Kidney (tissue), 14 donors: Measurements from ENCODE around the gene CDH13. TPM values are rescaled to one million over a fixed set of nuclear protein-coding genes. Genes with fewer than 3 reads are reported as not detected.

Experiments used
- DNase-seq, 5 donors: peaks; one replicate each; pipeline ENCODE4 v3.0.0-alpha.2; 2013 to 2020
- FAIRE-seq: peaks from 2 replicates; lab custom pipeline; 2012; peaks lifted over from hg19 to GRCh38; lab: Jason Lieb, UNC
- H3K27ac ChIP-seq, 2 donors: one replicate each; pipeline ENCODE4 v1.7.0; 2013; ENCODE audit warnings: low read depth in 2 of 2, low read length in 2 of 2, inconsistent platforms in 1 of 2
- H3K27me3 ChIP-seq: one replicate; pipeline ENCODE4 v1.7.1; 2013; ENCODE audit warnings: low read length, inconsistent platforms; ENCODE audit not compliant: control insufficient read depth, insufficient read depth
- H3K36me3 ChIP-seq, 3 donors: one replicate each; pipeline versions ENCODE4 v1.7.0 to v1.7.1; 2013; ENCODE audit warnings: low read length in 3 of 3, control low read depth in 1 of 3, inconsistent platforms in 1 of 3; ENCODE audit not compliant: insufficient read depth in 3 of 3, control insufficient read depth in 2 of 3
- H3K4me1 ChIP-seq, 3 donors: one replicate each; pipeline versions ENCODE4 v1.7.0 to v1.7.1; 2013; ENCODE audit warnings: low read length in 3 of 3, inconsistent platforms in 1 of 3, low read depth in 1 of 3; ENCODE audit not compliant: control insufficient read depth in 2 of 3, insufficient read depth in 2 of 3
- H3K4me3 ChIP-seq, 3 donors: one replicate each; pipeline versions ENCODE4 v1.7.0 to v1.8.1; 2013; ENCODE audit warnings: low read length in 3 of 3, control low read depth in 1 of 3, inconsistent platforms in 1 of 3
- H3K9ac ChIP-seq, 3 donors: one replicate each; pipeline versions ENCODE4 v1.7.0 to v1.7.1; 2013; ENCODE audit warnings: low read length in 3 of 3, control low read depth in 1 of 3, inconsistent platforms in 1 of 3
- H3K9me3 ChIP-seq, 3 donors: one replicate each; pipeline versions ENCODE4 v1.7.0 to v1.7.1; 2013; ENCODE audit warnings: low read length in 3 of 3, control low read depth in 1 of 3, inconsistent platforms in 1 of 3; ENCODE audit not compliant: control insufficient read depth in 2 of 3, insufficient read depth in 1 of 3
- intact Hi-C: fragments of 100-400 bp; cut with DNase I; formaldehyde crosslinking; loops from one replicate; pipeline ENCODE4 v1.11.1; 2022
- polyA plus RNA-seq: library from polyadenylated mRNA; stranded (reverse); fragments of 350-450 nt; fragmentation: Illumina TruSeq; extraction: RNeasy Lipid Tissue Mini Kit (QIAGEN cat#74804); gene quantifications from one replicate; pipeline ENCODE4 v1.2.3, GENCODE V29; 2014; ENCODE audit warnings: low read depth, low replicate concordance; ENCODE audit not compliant: insufficient read depth
- total RNA-seq: library from RNA; stranded (reverse); fragmentation: NEBNext Ultra II Directional; extraction: Animal tissue kit (Norgen Biotek cat#: 25700); gene quantifications from one replicate; pipeline ENCODE4 v1.2.1, GENCODE V29; 2021
- TF ChIP-seq, protein P1 (sequence below): IDR thresholded peaks from 3 replicates; pipeline ENCODE4 v1.5.1; 2012; ENCODE audit warnings: mild to moderate bottlenecking, moderate library complexity, borderline replicate concordance; ENCODE audit not compliant: insufficient read depth; ENCODE audit errors: extremely low read depth
- donor health status: control.
- donor health status: control.
- donor health status: control.
- donor health status: control.
- donor health status: control.
- donor health status: DM: yes; HTN: yes; CAD: no.
- donor health status: Normal renal cell carcinoma (clear cell type).

Gene CDH13
- total and polyA plus RNA-seq, 2 donors from 2014 or later = 4.8 to 13.8 TPM

DNA sequence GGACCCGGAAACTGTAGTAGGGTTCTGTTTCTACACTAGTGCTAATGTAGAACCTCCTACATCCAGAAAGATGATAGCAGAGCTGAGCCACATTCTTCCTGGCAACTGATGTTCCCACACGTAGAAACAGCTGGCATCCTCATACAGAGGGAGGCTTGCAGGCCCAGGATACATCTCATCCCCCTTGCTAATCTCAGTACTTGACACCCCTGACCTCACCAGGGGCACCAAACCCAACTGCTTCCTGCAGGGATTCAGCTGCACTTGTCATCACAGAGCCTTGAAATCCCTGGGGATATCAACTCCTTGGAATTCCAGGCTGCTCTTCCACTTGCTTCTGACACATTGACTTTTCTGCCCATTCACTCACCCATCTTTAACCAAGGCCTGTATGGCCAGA, 1105.8 kb downstream of the CDH13 start:
- Histone ChIP-seq H3K27me3 (no peaks in the 10 kb centered on the region), H3K9me3 (peaks cover 0 to 9% (median 2%) of the 10 kb centered on the region in 3 donors), H3K9ac (no peak overlapping the region), H3K4me1 (no peaks in the 10 kb centered on the region), H3K4me3 (no peak overlapping the region), H3K27ac (no peak overlapping the region), H3K36me3 (no peaks in the 10 kb centered on the region)
- FAIRE-seq (no peak), DNase-seq (no peak)
- TF ChIP-seq, protein P1, sequence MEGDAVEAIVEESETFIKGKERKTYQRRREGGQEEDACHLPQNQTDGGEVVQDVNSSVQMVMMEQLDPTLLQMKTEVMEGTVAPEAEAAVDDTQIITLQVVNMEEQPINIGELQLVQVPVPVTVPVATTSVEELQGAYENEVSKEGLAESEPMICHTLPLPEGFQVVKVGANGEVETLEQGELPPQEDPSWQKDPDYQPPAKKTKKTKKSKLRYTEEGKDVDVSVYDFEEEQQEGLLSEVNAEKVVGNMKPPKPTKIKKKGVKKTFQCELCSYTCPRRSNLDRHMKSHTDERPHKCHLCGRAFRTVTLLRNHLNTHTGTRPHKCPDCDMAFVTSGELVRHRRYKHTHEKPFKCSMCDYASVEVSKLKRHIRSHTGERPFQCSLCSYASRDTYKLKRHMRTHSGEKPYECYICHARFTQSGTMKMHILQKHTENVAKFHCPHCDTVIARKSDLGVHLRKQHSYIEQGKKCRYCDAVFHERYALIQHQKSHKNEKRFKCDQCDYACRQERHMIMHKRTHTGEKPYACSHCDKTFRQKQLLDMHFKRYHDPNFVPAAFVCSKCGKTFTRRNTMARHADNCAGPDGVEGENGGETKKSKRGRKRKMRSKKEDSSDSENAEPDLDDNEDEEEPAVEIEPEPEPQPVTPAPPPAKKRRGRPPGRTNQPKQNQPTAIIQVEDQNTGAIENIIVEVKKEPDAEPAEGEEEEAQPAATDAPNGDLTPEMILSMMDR = no peak
- intact Hi-C loops = no loop called here

DNA sequence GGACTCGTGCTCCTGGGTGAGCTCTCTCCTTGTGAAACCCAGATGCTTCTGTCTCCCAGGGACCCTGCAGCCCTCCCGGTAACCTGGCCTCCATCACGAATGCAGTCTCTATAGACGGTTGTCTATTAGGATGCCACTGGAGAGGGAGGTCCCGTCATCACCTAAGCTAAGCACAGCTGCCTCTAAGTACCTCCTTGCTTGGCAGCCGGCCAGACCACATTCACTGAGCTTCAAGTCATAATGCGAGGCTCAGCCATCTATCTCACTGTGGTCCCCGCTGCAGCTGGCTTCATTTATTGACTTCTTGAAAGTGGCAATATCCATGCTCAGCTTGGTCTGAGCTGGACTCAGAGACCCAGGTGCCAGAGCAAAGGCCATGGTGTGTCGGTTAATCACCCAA, 1106.5 kb downstream of the CDH13 start:
- FAIRE-seq = no peak
- Histone ChIP-seq H3K27me3 (no peaks in the 10 kb centered on the region), H3K36me3 (no peaks in the 10 kb centered on the region), H3K9me3 (peaks cover 0 to 9% (median 2%) of the 10 kb centered on the region in 3 donors), H3K4me3 (no peak overlapping the region), H3K4me1 (no peaks in the 10 kb centered on the region), H3K27ac (no peak overlapping the region), H3K9ac (no peak overlapping the region)
- DNase-seq = peak in 1 of 5 donors; percentile 26
- TF ChIP-seq, protein P1 = no peak
- intact Hi-C loops = no loop called here

DNA sequence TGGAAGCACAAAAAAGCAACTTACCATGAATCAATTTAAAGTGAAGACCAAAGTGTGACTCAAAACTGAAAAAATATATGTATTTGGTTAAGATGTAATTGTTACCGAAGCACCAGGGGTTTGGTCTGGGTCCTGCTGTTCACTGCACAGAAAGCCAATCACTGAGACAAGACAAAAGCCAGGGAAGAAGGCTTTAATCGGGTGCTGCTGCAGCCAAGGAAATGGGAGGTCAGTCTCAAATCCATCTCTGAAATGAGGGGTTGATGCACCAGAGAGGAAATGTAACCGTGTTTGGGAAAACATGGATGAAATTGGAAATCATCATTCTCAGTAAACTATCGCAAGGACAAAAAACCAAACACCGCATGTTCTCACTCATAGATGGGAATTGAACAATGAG, 1107.4 kb downstream of the CDH13 start:
- TF ChIP-seq, protein P1 = no peak
- H3K27me3 ChIP-seq = no peaks in the 10 kb centered on the region
- H3K4me1 ChIP-seq = no peaks in the 10 kb centered on the region
- H3K36me3 ChIP-seq = no peaks in the 10 kb centered on the region
- no peak overlapping the region for H3K9ac ChIP-seq
- DNase-seq = no peak
- no peak overlapping the region for H3K27ac ChIP-seq
- H3K4me3 ChIP-seq = no peak overlapping the region
- intact Hi-C loops = no loop called here
- no peak for FAIRE-seq
- H3K9me3 ChIP-seq = peaks cover 0 to 4% (median 2%) of the 10 kb centered on the region in 3 donors

DNA sequence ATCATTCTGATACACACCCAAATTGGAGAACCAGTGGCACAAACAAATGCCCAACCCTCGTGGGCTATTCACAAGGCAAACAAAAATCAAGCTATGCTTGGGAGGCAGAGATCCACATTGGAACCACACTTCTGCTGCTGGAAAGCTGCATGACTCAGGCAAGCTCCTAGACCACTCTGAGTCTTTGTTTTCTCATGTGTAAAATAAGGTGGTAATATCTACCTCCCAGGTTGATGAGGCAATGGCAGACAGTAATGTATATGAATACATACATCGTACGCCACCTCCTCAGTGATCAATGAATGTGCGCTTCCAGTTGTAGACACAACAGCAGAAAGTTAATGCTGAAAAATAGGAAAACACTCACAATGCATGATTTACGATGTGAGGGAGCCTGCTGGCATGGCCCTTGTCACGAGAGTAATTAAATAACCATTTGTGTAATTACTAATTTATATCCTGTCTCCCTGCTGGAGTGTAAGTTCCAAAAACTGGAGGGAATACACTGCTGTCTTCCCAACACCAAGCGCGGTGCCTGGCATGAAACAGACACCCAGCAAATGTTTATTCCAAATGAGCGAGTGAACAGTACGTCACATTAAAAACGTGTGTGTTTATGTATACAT, 1111.1 kb downstream of the CDH13 start:
- intact Hi-C loops = no loop called here
- Histone ChIP-seq H3K27ac (no peak overlapping the region), H3K27me3 (no peaks in the 10 kb centered on the region), H3K9ac (no peak overlapping the region), H3K36me3 (no peaks in the 10 kb centered on the region), H3K9me3 (peaks cover 0 to 2% (median 0%) of the 10 kb centered on the region in 3 donors), H3K4me1 (no peaks in the 10 kb centered on the region), H3K4me3 (no peak overlapping the region)
- DNase-seq (no peak), FAIRE-seq (no peak)
- TF ChIP-seq, protein P1 = no peak
